GM21576 (cell line): ENCODE results near the gene KIF3C.
"Not testable (repeated sequence)": the region's sequence is repeated elsewhere in the genome, so short reads cannot be mapped to it uniquely, and the experiment has no call there.

Experiments used
- ATAC-seq: cut with Tn5 transposase; IDR thresholded peaks from one replicate; pipeline ENCODE4 v1.9.1; 2021; ENCODE audit warnings: mild to moderate bottlenecking, moderate library complexity; ENCODE audit not compliant: unreplicated experiment

The KIF3C gene

DNA sequence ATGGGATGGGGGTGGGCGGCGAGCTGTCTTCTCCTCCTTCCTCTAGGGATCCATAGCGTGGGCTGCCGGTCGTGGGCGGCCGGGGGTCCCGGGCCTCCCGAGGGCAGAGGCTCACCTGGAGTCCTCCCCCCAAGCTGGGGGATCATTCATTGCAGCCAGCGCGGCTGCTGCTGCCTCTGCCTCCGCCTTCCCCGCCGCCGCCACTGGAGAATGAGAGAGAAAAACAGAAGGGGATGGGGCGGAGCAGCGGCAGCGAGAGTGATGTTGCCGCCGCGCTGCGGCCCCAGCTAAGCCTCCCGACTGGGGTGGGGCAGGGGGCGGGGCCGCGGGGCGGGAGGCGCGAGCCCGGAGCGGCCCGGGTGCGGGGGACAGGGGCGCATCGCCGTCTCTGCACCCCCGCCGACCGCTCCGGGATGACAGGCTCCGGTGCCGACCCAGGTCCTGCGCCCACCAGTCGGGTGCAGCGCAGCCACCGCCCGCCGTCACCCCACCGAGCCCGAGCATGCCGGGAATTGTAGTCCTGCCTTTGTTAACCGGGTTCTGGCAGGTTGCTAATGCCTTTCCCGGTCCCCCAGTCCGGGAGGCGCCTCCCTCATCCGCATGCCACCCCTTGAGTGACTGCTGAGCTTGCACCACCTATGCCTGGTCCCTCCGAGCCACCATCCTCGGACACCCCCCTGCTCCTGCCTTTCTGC, at the start of gene KIF3C:
TSS of gene KIF3C (minus strand) at position 225 of the 695 bp plus-strand sequence. CDS start 580 bp downstream, outside the sequence.
- ATAC-seq: peak; percentile 75

DNA sequence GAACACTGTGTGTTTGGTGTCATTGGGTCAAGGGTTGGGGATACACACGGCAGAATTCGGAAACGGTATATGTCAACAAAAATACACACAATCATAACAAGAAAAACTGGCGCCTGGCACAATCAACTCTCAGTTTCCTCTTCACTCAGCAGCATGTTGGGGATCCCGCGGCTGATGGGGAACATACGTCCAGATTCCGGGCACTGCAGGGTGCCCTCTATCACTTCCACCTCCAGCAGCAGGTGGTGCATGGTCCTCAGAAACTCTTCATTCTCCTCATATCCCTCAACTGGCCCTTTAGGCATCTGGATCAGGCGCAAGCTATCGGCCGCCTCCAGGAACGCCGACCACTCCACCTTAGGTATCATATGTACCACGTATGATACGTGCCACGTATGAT, 45.8 kb upstream of the KIF3C start:
- not testable (repeated sequence) for ATAC-seq

DNA sequence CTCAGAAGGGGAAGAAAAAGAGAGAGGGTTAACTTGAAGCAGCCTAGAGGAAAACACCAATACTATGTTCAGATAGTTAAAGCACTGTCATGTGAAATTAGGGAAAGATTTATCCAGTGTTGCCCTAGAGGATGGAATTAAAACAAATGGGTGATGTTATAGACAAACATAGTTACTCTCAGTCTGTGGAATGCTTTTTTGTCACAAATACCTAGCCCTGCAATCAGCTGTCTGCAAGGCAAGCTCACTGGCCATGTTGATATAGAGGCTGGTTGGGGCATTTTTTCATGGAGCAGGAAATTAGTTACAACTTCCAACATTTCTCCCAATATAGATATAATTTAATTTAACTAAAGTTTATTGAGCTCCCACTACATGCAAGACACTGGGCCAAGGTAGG, 43.2 kb upstream of the KIF3C start:
- no peak for ATAC-seq

DNA sequence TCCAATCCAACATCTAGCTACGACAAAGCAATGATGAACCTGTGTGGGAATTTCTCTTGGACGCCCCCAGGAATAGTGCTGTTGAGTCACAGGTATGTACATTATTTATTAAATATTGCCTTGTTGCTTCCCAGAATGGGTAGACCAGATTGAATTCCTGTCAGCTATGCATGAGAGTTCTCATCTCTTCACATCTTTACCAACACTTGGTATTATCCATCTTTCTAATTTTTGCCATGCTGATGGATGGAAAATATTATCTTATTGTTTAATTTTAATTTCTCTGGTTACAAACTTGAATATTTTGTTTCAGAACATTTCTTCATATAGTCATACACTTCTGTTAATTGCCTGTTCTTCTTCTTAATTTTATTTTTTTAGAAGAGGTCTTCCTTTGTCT, 42.0 kb upstream of the KIF3C start:
- ATAC-seq: no peak

DNA sequence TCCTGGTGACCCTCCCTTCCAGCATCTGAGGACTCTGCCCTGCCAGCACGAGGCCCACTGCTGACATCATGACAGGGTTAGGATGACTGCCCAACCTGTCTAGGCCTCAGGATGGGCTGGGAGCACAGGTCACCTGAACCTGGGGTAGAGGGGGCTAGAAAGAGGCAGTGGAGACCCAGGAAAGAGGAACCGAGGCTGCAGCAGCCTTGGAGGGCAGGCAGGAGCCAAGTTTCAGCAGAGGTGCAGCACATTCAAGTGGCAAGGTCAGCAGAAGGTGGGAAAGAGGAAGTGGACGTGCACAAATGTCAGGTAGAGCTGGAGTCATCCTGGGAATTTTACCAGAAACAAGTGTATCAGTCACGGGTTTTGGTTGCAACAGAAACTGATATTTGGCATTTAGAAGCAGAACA, 37.9 kb upstream of the KIF3C start:
- no peak for ATAC-seq

DNA sequence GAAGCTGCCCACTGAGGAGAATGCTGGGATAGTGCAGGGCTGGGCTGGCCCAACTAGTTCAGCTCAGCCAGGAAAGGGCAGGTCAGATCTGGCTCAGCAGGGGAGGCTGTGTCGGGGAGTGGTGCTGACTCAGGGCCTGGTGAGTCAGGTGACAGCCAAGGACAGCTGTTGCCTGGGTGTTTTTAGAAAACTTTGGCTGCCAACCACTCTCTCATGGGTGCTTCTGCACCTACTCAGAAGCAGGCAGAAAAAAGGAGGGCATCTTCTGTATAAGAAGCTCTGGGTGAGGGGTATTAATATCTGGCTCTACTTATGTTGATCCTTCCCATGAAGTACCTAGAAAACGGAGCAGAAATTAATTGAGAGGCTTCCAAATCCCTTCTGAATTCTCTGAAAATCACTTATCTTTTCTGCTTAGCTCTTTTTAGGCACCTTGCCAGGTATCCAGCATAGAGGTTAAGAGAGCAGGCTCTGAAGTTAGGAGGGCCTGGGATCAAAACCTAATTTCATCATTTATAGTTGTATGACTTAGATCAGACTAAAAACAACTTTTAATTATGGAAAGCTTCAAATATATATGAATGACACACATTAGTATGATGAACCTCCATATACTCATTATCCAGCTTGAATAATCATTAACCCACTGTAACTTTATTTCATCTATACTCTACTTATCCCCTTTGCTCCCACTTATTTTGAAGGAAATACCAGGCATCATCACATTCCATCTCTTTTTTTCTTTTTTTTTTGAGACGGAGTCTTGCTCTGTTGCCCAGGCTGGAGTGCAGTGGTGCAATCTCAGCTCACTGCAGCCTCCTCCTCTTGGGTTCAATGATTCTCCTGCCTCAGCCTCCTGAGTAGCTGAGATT, 36.1 kb upstream of the KIF3C start:
- peak; percentile 59 for ATAC-seq

DNA sequence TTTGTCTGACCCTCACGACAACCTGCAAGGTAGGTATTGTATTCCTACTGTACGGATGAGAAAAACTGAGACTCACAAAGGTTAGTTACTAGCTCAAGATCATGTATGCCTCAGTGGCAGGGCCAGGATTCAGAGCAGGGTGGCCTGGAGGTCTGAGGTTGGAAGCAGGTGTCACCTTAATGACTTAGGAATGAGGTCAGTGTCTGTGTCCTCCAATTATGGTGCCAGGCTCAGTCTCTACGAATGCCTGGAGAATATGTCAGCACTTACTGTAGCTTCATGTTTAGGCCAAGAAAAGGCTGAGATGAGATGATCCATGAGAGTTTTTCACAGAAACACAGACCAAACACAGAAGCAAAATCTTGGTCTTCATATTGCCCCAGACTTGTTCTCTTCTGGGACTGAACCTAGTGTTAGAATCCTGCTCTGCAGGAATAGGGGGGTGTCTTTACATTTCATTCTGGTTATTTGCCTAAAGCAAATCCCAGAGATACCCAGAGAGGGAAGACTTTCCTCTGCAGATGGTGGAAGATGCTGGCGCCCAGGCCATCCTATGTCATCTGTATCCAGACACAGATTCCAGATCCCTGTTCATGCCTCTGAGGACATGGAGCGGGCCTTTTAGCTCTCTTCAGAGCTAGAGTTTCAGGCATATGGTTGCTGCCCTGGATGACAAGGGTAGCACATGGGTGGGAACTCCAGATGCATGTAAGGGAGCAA, 35.3 kb upstream of the KIF3C start:
- ATAC-seq: no peak

DNA sequence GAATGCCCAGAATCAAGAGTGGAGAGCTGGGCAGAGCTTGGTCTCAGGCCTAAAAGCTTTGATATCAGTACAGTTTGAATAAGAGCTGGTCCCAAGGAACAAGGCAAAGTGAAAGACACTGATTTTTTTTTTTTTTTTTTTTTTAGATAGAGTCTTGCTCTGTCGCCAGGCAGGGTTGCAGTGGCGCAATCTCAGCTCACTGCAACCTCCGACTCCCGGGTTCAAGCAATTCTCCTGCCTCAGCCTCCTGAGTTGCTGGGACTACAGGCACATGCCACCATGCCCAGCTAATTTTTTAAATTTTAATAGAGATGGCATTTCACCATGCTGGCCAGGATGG, 34.4 kb upstream of the KIF3C start:
- ATAC-seq: not testable (repeated sequence)

DNA sequence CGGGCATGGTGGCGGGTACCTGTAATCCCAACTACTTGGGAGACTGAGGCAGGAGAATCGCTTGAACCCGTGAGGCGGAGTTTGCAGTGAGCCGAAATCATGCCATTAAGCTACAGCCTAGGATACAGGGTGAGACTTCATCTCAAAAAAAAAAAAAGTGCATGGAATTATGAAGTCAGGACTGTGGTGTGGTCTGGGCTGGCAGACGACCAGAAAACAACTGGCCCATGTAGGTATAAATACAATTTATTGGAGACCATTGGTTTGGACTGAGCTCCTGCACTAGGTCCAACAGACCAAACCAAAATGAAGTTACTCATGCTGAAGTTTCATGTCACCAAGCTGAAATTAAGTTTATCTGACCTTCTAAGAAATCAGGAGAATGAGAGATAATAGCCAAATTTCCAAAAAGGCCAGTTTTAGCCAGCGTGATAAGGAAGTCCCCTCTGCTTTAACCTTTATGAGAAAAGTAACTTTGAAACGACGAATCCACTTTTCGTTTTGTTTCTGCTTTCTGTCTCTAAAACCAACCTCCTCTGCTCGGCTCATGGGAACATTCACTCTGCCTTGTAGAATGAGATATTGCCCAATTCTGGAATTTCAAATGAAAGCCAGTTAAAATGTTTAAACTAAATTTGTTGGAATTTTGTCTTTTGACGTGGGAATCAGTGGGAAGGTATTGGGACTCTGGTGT, 33.9 kb upstream of the KIF3C start:
- ATAC-seq: no peak

DNA sequence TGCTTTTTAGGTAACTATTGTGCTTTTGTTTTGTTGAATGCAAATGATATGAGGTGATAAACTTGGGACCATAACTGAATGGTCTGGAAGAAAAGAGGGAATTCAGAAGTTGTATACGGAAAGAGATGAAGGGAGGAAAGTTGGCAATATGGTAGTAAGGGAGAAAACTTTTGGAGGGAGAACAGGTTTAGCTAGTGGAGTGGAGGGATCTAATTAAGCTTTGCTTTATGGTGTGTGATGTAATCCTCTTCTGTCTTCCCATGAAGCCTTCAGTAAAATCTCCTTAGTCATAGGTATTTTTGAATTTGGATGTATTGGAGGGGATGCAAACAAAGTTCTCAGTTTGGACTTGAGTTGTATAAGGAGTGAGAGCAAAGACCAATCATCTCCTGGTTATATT, 31.4 kb upstream of the KIF3C start:
- ATAC-seq: no peak

DNA sequence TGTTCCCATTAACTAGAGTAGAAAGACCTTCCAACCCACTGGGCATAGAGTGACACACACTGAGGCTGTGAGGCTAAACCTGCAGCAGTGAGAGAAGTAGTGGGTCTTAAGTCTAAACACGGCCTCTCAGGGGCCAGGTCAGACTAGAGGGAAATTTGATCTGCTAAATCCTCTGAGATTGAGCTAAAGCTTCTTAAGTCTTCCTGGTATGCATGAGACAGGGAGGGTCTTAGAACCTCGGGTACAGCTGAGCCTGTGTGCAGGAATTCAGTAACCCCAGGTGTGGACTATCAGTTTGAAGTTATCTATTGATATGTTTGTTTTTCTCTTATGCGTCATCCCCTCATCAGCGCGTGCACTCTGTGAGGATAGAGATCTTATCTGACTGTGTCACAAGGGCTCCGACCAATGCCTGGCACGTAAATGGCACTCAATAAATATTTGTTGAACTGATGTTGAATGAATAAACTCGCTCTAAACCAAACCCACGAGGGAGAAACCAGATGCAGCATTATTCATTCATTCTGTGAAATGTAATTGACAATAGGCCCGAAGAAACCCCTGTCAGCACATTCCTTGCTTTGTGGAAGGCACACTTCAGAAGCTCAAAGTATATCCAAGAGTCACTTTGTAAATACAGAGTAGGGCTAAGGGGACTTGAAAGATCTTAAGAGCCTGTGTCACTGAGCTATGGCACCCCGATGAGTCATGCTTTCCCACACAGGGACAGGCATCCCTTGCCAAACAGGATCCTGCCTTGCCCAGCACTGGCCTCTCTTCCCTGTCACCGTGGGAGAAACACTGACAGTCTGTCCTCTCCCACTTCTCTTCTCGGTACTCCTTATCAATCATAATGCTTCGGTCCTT, 29.9 kb upstream of the KIF3C start:
- no peak for ATAC-seq

DNA sequence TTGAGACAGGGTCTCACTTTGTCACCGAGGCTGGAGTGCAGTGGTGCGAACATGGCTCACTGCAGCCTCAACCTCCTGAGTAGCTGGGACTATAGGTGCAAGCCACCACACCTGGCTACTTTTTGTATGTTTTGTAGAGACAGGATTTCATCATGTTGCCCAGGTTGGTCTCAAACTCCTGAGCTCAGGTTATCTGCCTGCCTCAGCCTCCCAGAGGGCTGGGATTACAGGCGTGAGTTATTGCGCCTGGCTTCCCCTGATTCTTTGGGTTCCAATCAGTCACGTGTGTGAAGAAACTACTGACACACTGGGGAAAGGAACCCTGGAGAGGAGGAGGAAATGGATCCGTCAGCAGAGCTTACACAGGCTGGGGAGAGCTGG, 29.3 kb upstream of the KIF3C start:
- no peak for ATAC-seq

DNA sequence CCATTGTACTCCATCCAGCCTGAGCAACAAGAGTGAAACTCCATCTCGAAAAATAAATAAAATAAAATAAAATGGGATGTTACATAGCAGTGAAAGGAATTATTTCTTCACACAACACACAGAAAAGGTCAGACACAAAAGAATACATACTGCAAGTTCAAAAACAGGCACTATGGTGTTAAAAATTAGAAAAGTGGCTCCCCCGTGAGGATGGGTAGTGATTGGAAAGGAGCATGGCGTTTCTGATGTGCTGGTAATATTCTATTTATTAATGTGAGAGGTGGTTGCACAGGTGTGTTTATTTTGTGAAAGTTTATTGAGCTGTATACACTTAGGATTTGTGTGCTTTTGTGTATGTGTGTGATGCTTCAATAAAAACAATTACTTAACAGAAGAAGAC, 28.6 kb upstream of the KIF3C start:
- no peak for ATAC-seq

DNA sequence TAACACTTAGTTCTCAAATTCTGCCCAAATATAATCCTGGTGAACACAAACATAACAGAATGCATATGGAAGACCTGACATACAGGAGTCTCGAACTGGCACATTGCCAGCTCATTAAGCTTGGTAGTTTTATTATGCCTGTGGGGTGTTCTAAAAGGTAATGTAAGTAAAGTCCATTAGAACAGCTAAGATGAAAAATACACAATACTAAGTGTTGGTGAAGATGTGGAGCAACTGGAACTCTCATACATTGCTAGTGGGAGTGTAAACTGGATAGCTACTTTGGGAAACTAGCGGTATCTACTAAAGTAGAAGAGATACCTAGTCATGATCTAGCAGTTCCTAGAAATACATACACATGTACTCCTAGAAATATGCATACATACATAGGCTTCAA, 27.3 kb upstream of the KIF3C start:
- no peak for ATAC-seq

DNA sequence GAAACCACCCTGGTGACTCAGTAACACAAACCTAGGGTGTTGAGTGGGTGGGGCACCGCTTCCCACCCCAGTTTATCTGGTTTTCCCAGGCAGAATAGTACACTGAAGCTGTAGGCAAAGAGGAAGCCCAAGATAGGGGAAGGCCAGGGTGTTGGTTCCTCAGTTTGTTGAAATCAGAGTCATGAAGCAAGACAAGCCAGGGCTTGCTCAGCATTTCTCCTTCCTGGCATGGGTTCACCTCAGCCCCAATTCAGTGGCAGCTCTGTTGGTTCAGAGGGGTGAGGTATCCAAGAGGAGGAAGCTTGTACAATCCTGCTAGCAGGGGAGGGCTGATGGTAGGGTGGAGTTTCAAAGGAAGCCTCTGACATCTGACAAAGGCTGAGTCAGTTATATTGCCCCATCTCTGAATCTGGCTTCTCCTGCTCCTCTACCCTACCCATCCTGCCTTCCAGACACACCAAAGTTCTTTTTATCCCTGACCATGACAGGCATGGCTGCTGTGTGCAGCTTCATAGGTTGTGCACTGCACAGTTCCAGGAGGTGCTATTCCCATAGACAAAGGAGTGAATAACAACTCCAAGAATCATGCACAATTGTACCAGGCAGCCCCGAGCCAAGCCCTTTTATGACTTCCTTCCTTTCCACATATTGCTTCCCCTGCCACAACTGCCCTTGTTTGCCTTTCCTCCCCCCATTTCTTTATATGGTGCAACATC, 26.7 kb upstream of the KIF3C start:
- no peak for ATAC-seq

DNA sequence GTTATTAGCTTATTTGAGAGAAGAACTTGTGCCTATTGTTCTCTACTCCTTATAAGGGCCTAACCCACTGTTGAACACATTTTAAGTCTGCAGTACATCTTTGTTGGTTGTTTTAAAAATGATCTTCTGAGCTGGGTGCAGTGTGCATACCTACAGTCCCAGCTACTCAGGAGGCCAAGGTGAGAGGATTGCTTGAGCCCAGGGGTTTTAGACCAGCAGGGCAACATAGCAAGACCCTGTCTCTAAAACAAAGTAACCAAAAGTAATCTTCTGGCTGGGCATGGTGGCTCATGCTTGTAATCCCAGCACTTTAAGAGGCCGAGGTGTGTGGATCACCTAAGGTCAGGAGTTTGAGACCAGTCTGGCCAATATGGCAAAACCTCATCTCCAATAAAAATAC, 25.8 kb upstream of the KIF3C start:
- no peak for ATAC-seq

DNA sequence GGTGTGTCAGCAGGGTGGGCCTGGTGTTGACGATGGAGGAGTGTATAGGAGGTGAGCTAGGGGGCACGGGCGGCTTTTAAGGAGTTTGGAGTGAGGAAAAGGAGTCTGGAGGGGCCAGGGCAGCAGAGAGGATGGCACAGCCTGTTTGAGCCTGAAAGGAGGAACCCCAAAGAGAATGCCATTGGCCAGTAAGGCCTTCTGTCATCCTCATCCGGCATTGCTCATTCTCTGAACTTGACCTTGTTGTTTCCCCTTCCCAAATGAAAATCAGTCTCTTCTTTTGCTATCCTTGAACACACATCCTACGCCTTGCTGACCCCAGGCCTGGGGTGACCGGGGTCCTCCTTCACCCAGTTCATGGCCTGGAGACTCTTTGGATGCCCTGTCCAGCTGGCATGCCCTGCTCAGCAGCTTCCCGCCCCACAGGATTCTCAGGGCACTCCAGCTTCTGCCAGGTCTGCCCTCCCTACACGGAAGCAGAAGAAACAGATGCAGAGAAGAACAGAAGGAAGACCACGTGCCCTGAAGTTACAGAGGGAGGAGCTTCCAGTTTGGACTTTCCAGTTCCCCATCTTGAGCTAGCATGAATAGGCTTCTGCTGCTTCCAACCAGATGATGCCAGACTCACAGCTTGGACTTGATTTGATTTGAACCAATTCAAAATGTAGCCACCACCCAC, 20.5 kb upstream of the KIF3C start:
- no peak for ATAC-seq

DNA sequence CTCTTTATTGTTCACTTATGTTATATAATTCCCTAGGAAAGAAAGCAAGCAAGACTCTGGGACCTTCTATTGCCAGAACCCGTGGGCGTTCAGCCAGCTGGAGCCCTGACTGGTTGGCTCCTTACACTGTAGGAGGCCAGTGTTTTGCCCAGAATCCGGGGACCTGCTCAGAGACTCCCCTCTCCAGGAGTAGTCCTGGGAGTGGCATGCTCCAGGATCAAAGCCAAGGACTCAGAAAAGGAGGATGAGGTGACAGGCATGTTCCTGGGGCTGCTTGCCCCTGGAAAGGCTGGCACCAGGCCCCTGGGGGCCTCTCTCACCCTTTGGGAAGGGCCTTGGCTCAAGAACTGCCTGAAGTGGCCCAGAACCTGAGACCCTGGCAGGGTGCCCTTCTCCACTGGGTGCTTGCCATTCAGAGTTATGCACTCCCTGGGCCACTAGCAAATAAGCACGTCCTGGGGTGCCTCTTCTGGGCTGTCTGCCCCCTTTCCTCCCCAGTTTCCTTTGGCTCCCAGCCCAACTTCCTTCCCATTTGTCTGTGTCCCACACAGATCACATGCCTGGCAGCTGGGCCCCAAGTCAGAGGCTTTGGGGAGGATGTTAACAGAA, 19.6 kb upstream of the KIF3C start:
- ATAC-seq: no peak
